HepG2 (cell line): Measurements from ENCODE around the gene RP2. TPM values are rescaled to one million over a fixed set of nuclear protein-coding genes. Genes with fewer than 3 reads are reported as not detected.

ENCODE experiments used
- ATAC-seq: fragments of 200-7000 bp; cut with Tn5 transposase; 3 replicates; pipeline ENCODE4 v1.9.1; 2020; ENCODE audit warnings: mild to moderate bottlenecking, moderate library complexity
- BruUV-seq: library from RNA; stranded (reverse); fragments of 400-500 nt; replicated peaks from 2 replicates; lab custom pipeline; 2021; lab: Mats Ljungman, UMichigan
- CTCF ChIA-PET: fragments of 300-600 bp; formaldehyde crosslinking; extraction: SDS; loops from one replicate; lab custom pipeline; 2021; ENCODE audit warnings: low total read pairs, inconsistent platforms, low intra/inter-chr PET ratio; lab: Yijun Ruan, JAX
- POLR2A ChIA-PET: fragments of 350-600 bp; sonication (Branson Sonifier 250); formaldehyde crosslinking; loops from one replicate; lab custom pipeline; 2020; ENCODE audit warnings: antibody characterized with exemption, inconsistent platforms; lab: Yijun Ruan, JAX
- DNase-seq: peaks from one replicate; pipeline ENCODE4 v3.0.0-alpha.2; 2015; ENCODE audit warnings: low spot score
- FAIRE-seq: peaks from 3 replicates; lab custom pipeline; 2011; peaks lifted over from hg19 to GRCh38; lab: Jason Lieb, UNC
- H2AFZ ChIP-seq: one replicate; pipeline ENCODE4 v1.6.1; 2011; ENCODE audit warnings: low read length, inconsistent platforms
- H3K27ac ChIP-seq: fragments of 300-600 bp; 3 replicates; pipeline ENCODE4 v1.8.0; 2011; ENCODE audit warnings: mixed run types, mild to moderate bottlenecking, mixed read lengths, low read length, inconsistent platforms; ENCODE audit not compliant: insufficient read depth; ENCODE audit errors: extremely low read length
- H3K27me3 ChIP-seq, 2 experiments: fragments of 200-600 bp in 1 of 2; 2 replicates in 1 of 2; 3 replicates in 1 of 2; pipeline versions ENCODE4 v1.6.0 to v1.8.0; 2011; ENCODE audit warnings: low read length in 2 of 2, mild to moderate bottlenecking in 2 of 2, moderate library complexity in 2 of 2, inconsistent platforms in 1 of 2; ENCODE audit not compliant: insufficient read depth in 2 of 2, control insufficient read depth in 1 of 2
- H3K36me3 ChIP-seq, 2 experiments: fragments of 200-600 bp in 1 of 2; replicated peaks in 1 of 2; 2 replicates in 1 of 2; 3 replicates in 1 of 2; pipeline versions ENCODE4 v1.5.1 to v1.8.0; 2011; ENCODE audit warnings: low read length in 2 of 2, inconsistent platforms in 1 of 2; ENCODE audit not compliant: insufficient read depth in 2 of 2, control insufficient read depth in 1 of 2
- H3K4me1 ChIP-seq: 2 replicates; pipeline ENCODE4 v1.5.1; 2012; ENCODE audit warnings: low read length, inconsistent platforms; ENCODE audit not compliant: insufficient read depth
- H3K4me2 ChIP-seq: 2 replicates; pipeline ENCODE4 v1.6.0; 2011; ENCODE audit warnings: low read depth, low read length, inconsistent platforms
- H3K4me3 ChIP-seq, 3 experiments: fragments of 200-600 bp in 1 of 3; sonication (generic), shearing (Covaris generic) in 1 of 3; replicated peaks in 1 of 3; 2 replicates each; pipeline ENCODE4 v1.5.1; 2011 to 2016; ENCODE audit warnings: low read length in 3 of 3, inconsistent platforms in 2 of 3, low read depth in 2 of 3, mild to moderate bottlenecking in 2 of 3, control low read depth in 1 of 3, mixed read lengths in 1 of 3; ENCODE audit not compliant: insufficient read depth in 1 of 3
- H3K79me2 ChIP-seq: one replicate; pipeline ENCODE4 v1.6.1; 2011; ENCODE audit warnings: low read length, inconsistent platforms; ENCODE audit not compliant: insufficient read depth
- H3K9ac ChIP-seq: 2 replicates; pipeline ENCODE4 v1.6.0; 2011; ENCODE audit warnings: mild to moderate bottlenecking, low read depth, low read length, inconsistent platforms; ENCODE audit not compliant: insufficient read depth
- H3K9me3 ChIP-seq: 2 replicates; pipeline ENCODE4 v1.5.1; 2012; ENCODE audit warnings: mild to moderate bottlenecking, low read length
- H4K20me1 ChIP-seq: 2 replicates; pipeline ENCODE4 v1.6.0; 2011; ENCODE audit warnings: inconsistent platforms, mild to moderate bottlenecking, low read length, moderate library complexity; ENCODE audit not compliant: insufficient read depth
- AGO1 ChIP-seq: fragments of 200-400 bp; formaldehyde crosslinking; IDR thresholded peaks from 2 replicates; pipeline ENCODE4 v1.6.1; 2017; ENCODE audit warnings: mild to moderate bottlenecking, low read depth, low read length, moderate library complexity; ENCODE audit not compliant: poor library complexity, severe bottlenecking
- ARID3A ChIP-seq: IDR thresholded peaks from 2 replicates; pipeline ENCODE4 v1.6.1; 2012; ENCODE audit warnings: low read depth, low read length, improper control_type of control experiment
- DMTF1 ChIP-seq: sonication (generic); formaldehyde crosslinking; IDR thresholded peaks from 2 replicates; pipeline ENCODE4 v1.4.0; 2020; ENCODE audit warnings: mild to moderate bottlenecking, missing genetic modification reagents
- DNMT3B ChIP-seq: conservative IDR thresholded peaks from 2 replicates; pipeline ENCODE4 v1.6.1; 2016; ENCODE audit warnings: missing biosample characterization, control low read depth
- EED ChIP-seq: sonication (generic); formaldehyde crosslinking; IDR thresholded peaks from 2 replicates; pipeline ENCODE4 v1.5.0; 2020; ENCODE audit warnings: mild to moderate bottlenecking, missing genetic modification reagents
- FOSL2 ChIP-seq: sonication (generic); formaldehyde crosslinking; IDR thresholded peaks from 2 replicates; pipeline ENCODE4 v1.4.0; 2020; ENCODE audit warnings: missing genetic modification reagents
- PHF5A ChIP-seq: IDR thresholded peaks from one replicate; pipeline ENCODE4 v1.6.1; 2018; ENCODE audit warnings: low read depth, missing genetic modification reagents; ENCODE audit not compliant: unreplicated experiment
- SPEN ChIP-seq: sonication (generic); formaldehyde crosslinking; IDR thresholded peaks from 2 replicates; pipeline ENCODE4 v1.5.1; 2020; ENCODE audit warnings: low read depth, mild to moderate bottlenecking, missing genetic modification reagents
- ZIK1 ChIP-seq: sonication (generic); formaldehyde crosslinking; IDR thresholded peaks from 2 replicates; pipeline ENCODE4 v1.5.0; 2020; ENCODE audit warnings: mild to moderate bottlenecking, low read depth, missing genetic modification reagents, borderline replicate concordance
- ZNF430 ChIP-seq: sonication (generic); formaldehyde crosslinking; IDR thresholded peaks from 2 replicates; pipeline ENCODE4 v1.9.0; 2021; ENCODE audit warnings: mild to moderate bottlenecking, missing genetic modification reagents
- ZNF552 ChIP-seq: sonication (generic); formaldehyde crosslinking; IDR thresholded peaks from 2 replicates; pipeline ENCODE4 v1.9.0; 2022; ENCODE audit warnings: missing genetic modification reagents, mild to moderate bottlenecking, borderline replicate concordance
- ZNF646 ChIP-seq: sonication (generic); formaldehyde crosslinking; IDR thresholded peaks from 2 replicates; pipeline ENCODE4 v1.9.0; 2021; ENCODE audit warnings: mild to moderate bottlenecking, missing genetic modification reagents
- ZNF674 ChIP-seq: sonication (generic); formaldehyde crosslinking; IDR thresholded peaks from 2 replicates; pipeline ENCODE4 v1.5.0; 2020; ENCODE audit warnings: low read depth, mild to moderate bottlenecking, missing genetic modification reagents
- ZNF678 ChIP-seq: sonication (generic); formaldehyde crosslinking; IDR thresholded peaks from 2 replicates; pipeline ENCODE4 v1.4.0; 2020; ENCODE audit warnings: mild to moderate bottlenecking, missing genetic modification reagents
- ZNF879 ChIP-seq: sonication (generic); formaldehyde crosslinking; IDR thresholded peaks from 2 replicates; pipeline ENCODE4 v1.8.1; 2023; ENCODE audit warnings: missing genetic modification reagents
- WGBS: methylation state at CpG from one replicate; pipeline ENCODE4 v1.1.6; 2017; ENCODE audit warnings: low lambda C conversion rate; 5-methylcytosine and 5-hydroxymethylcytosine counted together
- in situ Hi-C: cut with HindIII; loops from 2 replicates; pipeline ENCODE4 v1.10.0; 2017; ENCODE audit warnings: low pct_unique_long_range_greater_than_20kb; ENCODE audit not compliant: extremely low pct_ligation_motif_present
- intact Hi-C: fragments of 100-400 bp; cut with micrococcal nuclease; formaldehyde crosslinking; loops from one replicate; pipeline ENCODE4 v1.10.0; 2022; ENCODE audit not compliant: unreplicated experiment
- polyA plus RNA-seq, 8 experiments: library from polyadenylated mRNA; depleted of rRNA in 3 of 8; stranded (reverse) in 7 of 8; unstranded in 1 of 8; fragments of >200 nt; fragmentation: Illumina TruSeq in 4 of 8; extraction: Trizol in 4 of 8; gene quantifications; 2 replicates each; pipeline versions ENCODE4 v1.2.1 to v1.2.3, GENCODE V29; 2011 to 2016; ENCODE audit warnings: low read depth in 4 of 8, missing spikeins in 1 of 8, mixed read lengths in 1 of 8; ENCODE audit not compliant: insufficient read depth in 1 of 8
- total RNA-seq, 5 experiments: library from RNA; depleted of rRNA; stranded (reverse); fragments of >200 nt; fragmentation: Illumina TruSeq; extraction: Trizol; gene quantifications; 2 replicates each; pipeline ENCODE4 v1.2.3, GENCODE V29; 2016; ENCODE audit warnings: low read depth in 1 of 5

Gene RP2
- total and polyA plus RNA-seq, 2 of the 13 experiments (the other 11 are each of a cell fraction or from before 2014, with no cell fraction given): 5.0 to 9.9 TPM

- ChIA-PET CTCF (no interaction called here), POLR2A (no interaction called here)
- no peak overlapping the region for H3K9ac ChIP-seq
- DNase-seq (no peak), FAIRE-seq (no peak), ATAC-seq (no peak)
- no peak overlapping the region for H3K4me2 ChIP-seq
- no peak overlapping the region for H3K4me3 ChIP-seq
- no CpG with 5 or more reads among the region's 1 CpG for WGBS
- intact Hi-C loops: no loop called here
- no TSS peak for BruUV-seq
- no peak overlapping the region for H2AFZ ChIP-seq
- H3K9me3 ChIP-seq: no peaks in the 10 kb centered on the region
- in situ Hi-C loops: no loop called here
- no peak overlapping the region for H3K27ac ChIP-seq
- H3K27me3 ChIP-seq: no peaks in the 10 kb centered on the region
- H3K36me3 ChIP-seq: no peaks in the 10 kb centered on the region
- H3K79me2 ChIP-seq: no peaks in the 10 kb centered on the region
- no peaks in the 10 kb centered on the region for H3K4me1 ChIP-seq
- no peaks in the 10 kb centered on the region for H4K20me1 ChIP-seq
- TF ChIP-seq ZNF674 (CRISPR knock-in tag): no peak
- TF ChIP-seq ZNF552: no peak
- TF ChIP-seq EED (CRISPR knock-in tag): no peak
- TF ChIP-seq DMTF1 (CRISPR knock-in tag): no peak
- TF ChIP-seq ZIK1 (CRISPR knock-in tag): no peak
- no peak for TF ChIP-seq DNMT3B (CRISPR knock-in tag)
- TF ChIP-seq ZNF430 (CRISPR knock-in tag): no peak
- TF ChIP-seq SPEN (CRISPR knock-in tag): no peak
- no peak for TF ChIP-seq ARID3A
- no peak for TF ChIP-seq ZNF646 (CRISPR knock-in tag)
- TF ChIP-seq FOSL2 (CRISPR knock-in tag): no peak
- TF ChIP-seq AGO1: no peak
- no peak for TF ChIP-seq ZNF879 (CRISPR knock-in tag)
- no peak for TF ChIP-seq PHF5A (CRISPR knock-in tag)
- no peak for TF ChIP-seq ZNF678
Observed at GRCh38 chrX:46882266-46882665, 45.4 kb downstream of the RP2 start.
